Suprapubic skin (tissue), 4 donors: Measurements from ENCODE around the gene CASK.

Experiments used
- CTCF ChIP-seq, 2 donors: fragments of 200-600 bp in 1 of 2; fragments of 450-650 bp in 1 of 2; sonication (generic) in 1 of 2; IDR thresholded peaks; one replicate each; pipeline ENCODE4 v1.5.1; 2016 to 2019; ENCODE audit warnings: antibody characterized with exemption in 2 of 2, mild to moderate bottlenecking in 1 of 2, moderate library complexity in 1 of 2
- EP300 ChIP-seq: sonication (generic); formaldehyde crosslinking; IDR thresholded peaks from one replicate; pipeline ENCODE4 v1.6.1; 2017; ENCODE audit warnings: antibody characterized with exemption
- POLR2A ChIP-seq, 2 donors: fragments of 450-650 bp; IDR thresholded peaks; one replicate each; pipeline ENCODE4 v1.6.1; 2017; ENCODE audit warnings: antibody characterized with exemption in 2 of 2, mild to moderate bottlenecking in 2 of 2, moderate library complexity in 2 of 2
- POLR2AphosphoS5 ChIP-seq, 3 donors: sonication (generic); formaldehyde crosslinking; IDR thresholded peaks; one replicate each; pipeline ENCODE4 v1.6.1; 2017; ENCODE audit warnings: antibody characterized with exemption in 3 of 3

- TF ChIP-seq CTCF (IDR thresholded peaks at IDR 0.05) (no peak), POLR2AphosphoS5 (IDR thresholded peaks at IDR 0.05) (no peak), POLR2A (IDR thresholded peaks at IDR 0.05) (no peak), EP300 (no peak)
Measured at GRCh38 chrX:41688835-41689234, 234.5 kb downstream of the CASK start, which contains the start of gene GPR34.
